K562 (cell line): ENCODE measurements around the gene G6PC1. TPM values are rescaled to one million over a fixed set of nuclear protein-coding genes. Genes with fewer than 3 reads are reported as not detected.
A peak's percentile ranks its signal among the peaks of the same experiment; 100 is the strongest.

Source experiments
- ARID3A ChIP-seq: IDR thresholded peaks from 2 replicates; pipeline ENCODE4 v1.6.1; 2012; ENCODE audit warnings: low read depth, low read length, improper control_type of control experiment, borderline replicate concordance
- BDP1 ChIP-seq: IDR thresholded peaks from 3 replicates; pipeline ENCODE4 v1.6.1; 2011; ENCODE audit not compliant: insufficient read length, insufficient read depth
- DACH1 ChIP-seq: fragments of 450-650 bp; IDR thresholded peaks from 2 replicates; pipeline ENCODE4 v1.6.1; 2018; ENCODE audit not compliant: partially characterized antibody
- ETV5 ChIP-seq: sonication (generic); formaldehyde crosslinking; IDR thresholded peaks from 2 replicates; pipeline ENCODE4 v1.4.0; 2020; ENCODE audit warnings: low read depth, mild to moderate bottlenecking, missing genetic modification reagents
- FIP1L1 ChIP-seq: fragments of 200-400 bp; formaldehyde crosslinking; IDR thresholded peaks from 2 replicates; pipeline ENCODE4 v1.6.1; 2018; ENCODE audit warnings: mild to moderate bottlenecking, low read depth, low read length; ENCODE audit not compliant: poor library complexity, severe bottlenecking
- HBP1 ChIP-seq: fragments of 450-650 bp; formaldehyde crosslinking; IDR thresholded peaks from 2 replicates; pipeline ENCODE4 v1.4.0; 2022; ENCODE audit warnings: missing genetic modification characterization
- HMG20A ChIP-seq: fragments of 450-650 bp; formaldehyde crosslinking; conservative IDR thresholded peaks from 2 replicates; pipeline ENCODE4 v1.4.0; 2020; ENCODE audit warnings: mild to moderate bottlenecking, mixed read lengths
- JUNB ChIP-seq: fragments of 450-650 bp; formaldehyde crosslinking; conservative IDR thresholded peaks from 2 replicates; pipeline ENCODE4 v1.4.0; 2020; ENCODE audit warnings: mild to moderate bottlenecking
- KLF16 ChIP-seq: IDR thresholded peaks from 2 replicates; pipeline ENCODE4 v1.6.1; 2016; ENCODE audit warnings: antibody characterized with exemption
- MCM5 ChIP-seq: fragments of 450-650 bp; IDR thresholded peaks from 2 replicates; pipeline ENCODE4 v1.6.1; 2016; ENCODE audit warnings: low read depth
- MNT ChIP-seq, 2 experiments: fragments of 450-650 bp; conservative IDR thresholded peaks; 2 replicates each; pipeline ENCODE4 v1.6.1; 2017; ENCODE audit warnings: mild to moderate bottlenecking in 2 of 2, moderate library complexity in 2 of 2
- NCOA1 ChIP-seq: fragments of 450-650 bp; IDR thresholded peaks from 2 replicates; pipeline ENCODE4 v1.6.1; 2016; ENCODE audit warnings: low read depth
- NELFE ChIP-seq: IDR thresholded peaks from 2 replicates; pipeline ENCODE4 v1.6.1; 2011; ENCODE audit warnings: mild to moderate bottlenecking; ENCODE audit not compliant: insufficient read depth, insufficient read length
- PCBP1 ChIP-seq: fragments of 200-400 bp; formaldehyde crosslinking; IDR thresholded peaks from 2 replicates; pipeline ENCODE4 v1.6.1; 2018; ENCODE audit warnings: mild to moderate bottlenecking, low read depth, low read length; ENCODE audit not compliant: poor library complexity, severe bottlenecking
- ZFP30 ChIP-seq: fragments of 250-450 bp; sonication (Bioruptor Pico); IDR thresholded peaks from 2 replicates; pipeline ENCODE4 v1.8.0; 2022; ENCODE audit warnings: moderate library complexity, mild to moderate bottlenecking, inconsistent platforms, borderline replicate concordance
- ZNF224 ChIP-seq: sonication (generic); formaldehyde crosslinking; IDR thresholded peaks from 2 replicates; pipeline ENCODE4 v1.8.0; 2022; ENCODE audit warnings: mild to moderate bottlenecking, missing genetic modification reagents
- ZSCAN32 ChIP-seq: fragments of 450-650 bp; formaldehyde crosslinking; IDR thresholded peaks from 2 replicates; pipeline ENCODE4 v1.4.0; 2020; ENCODE audit warnings: mild to moderate bottlenecking, moderate library complexity
- polyA plus RNA-seq, 8 experiments: library from polyadenylated mRNA; depleted of rRNA in 4 of 8; stranded (reverse) in 5 of 8; unstranded in 3 of 8; fragments of >200 nt; fragmentation: Nextera tagmentation in 2 of 8; fragmentation: Illumina TruSeq in 1 of 8; extraction: Ambion mirVana in 2 of 8; extraction: Trizol in 1 of 8; gene quantifications; 2 replicates each; pipeline versions ENCODE4 v1.2.1 to v1.2.3, GENCODE V29; 2011 to 2014; ENCODE audit warnings: inconsistent platforms in 1 of 8, missing spikeins in 1 of 8
- total RNA-seq, 7 experiments: library from RNA; depleted of rRNA in 6 of 7; stranded (reverse); fragments of >200 nt in 6 of 7; fragmentation: Illumina TruSeq in 2 of 7; extraction: Trizol in 2 of 7; gene quantifications; 2 replicates each; pipeline versions ENCODE4 v1.2.1 to v1.2.3, GENCODE V29; 2011 to 2021; ENCODE audit warnings: low replicate concordance in 1 of 7
- TF ChIP-seq, protein P1 (sequence below): sonication (generic); formaldehyde crosslinking; IDR thresholded peaks from 2 replicates; pipeline ENCODE4 v1.8.0; 2023; ENCODE audit warnings: missing genetic modification reagents, mild to moderate bottlenecking, borderline replicate concordance

G6PC1 gene
- total and polyA plus RNA-seq, 9 of the 15 experiments (the other 6 are each of a cell fraction or from before 2014, with no cell fraction given), result not detected

GRCh38 chr17:42928714-42929496, 28.3 kb downstream of the G6PC1 start (continued):
- TF ChIP-seq HBP1 (CRISPR knock-in tag) (no peak), ETV5 (CRISPR knock-in tag) (no peak), ZNF224 (CRISPR knock-in tag) (no peak), ZFP30 (CRISPR knock-in tag) (no peak), KLF16 (no peak), MNT (conservative IDR thresholded peaks at IDR 0.05) (peak; percentile 52 to 69; a peak in 3 of 4 replicates), FIP1L1 (no peak), ZSCAN32 (CRISPR knock-in tag) (no peak), HMG20A (CRISPR knock-in tag) (no peak), JUNB (no peak), PCBP1 (no peak), ARID3A (peak; percentile 27; the same call in 1 of the 2 replicates), DACH1 (no peak), MCM5 (no peak), BDP1 (no peak), NCOA1 (no peak), NELFE (no peak)
- TF ChIP-seq, protein P1, sequence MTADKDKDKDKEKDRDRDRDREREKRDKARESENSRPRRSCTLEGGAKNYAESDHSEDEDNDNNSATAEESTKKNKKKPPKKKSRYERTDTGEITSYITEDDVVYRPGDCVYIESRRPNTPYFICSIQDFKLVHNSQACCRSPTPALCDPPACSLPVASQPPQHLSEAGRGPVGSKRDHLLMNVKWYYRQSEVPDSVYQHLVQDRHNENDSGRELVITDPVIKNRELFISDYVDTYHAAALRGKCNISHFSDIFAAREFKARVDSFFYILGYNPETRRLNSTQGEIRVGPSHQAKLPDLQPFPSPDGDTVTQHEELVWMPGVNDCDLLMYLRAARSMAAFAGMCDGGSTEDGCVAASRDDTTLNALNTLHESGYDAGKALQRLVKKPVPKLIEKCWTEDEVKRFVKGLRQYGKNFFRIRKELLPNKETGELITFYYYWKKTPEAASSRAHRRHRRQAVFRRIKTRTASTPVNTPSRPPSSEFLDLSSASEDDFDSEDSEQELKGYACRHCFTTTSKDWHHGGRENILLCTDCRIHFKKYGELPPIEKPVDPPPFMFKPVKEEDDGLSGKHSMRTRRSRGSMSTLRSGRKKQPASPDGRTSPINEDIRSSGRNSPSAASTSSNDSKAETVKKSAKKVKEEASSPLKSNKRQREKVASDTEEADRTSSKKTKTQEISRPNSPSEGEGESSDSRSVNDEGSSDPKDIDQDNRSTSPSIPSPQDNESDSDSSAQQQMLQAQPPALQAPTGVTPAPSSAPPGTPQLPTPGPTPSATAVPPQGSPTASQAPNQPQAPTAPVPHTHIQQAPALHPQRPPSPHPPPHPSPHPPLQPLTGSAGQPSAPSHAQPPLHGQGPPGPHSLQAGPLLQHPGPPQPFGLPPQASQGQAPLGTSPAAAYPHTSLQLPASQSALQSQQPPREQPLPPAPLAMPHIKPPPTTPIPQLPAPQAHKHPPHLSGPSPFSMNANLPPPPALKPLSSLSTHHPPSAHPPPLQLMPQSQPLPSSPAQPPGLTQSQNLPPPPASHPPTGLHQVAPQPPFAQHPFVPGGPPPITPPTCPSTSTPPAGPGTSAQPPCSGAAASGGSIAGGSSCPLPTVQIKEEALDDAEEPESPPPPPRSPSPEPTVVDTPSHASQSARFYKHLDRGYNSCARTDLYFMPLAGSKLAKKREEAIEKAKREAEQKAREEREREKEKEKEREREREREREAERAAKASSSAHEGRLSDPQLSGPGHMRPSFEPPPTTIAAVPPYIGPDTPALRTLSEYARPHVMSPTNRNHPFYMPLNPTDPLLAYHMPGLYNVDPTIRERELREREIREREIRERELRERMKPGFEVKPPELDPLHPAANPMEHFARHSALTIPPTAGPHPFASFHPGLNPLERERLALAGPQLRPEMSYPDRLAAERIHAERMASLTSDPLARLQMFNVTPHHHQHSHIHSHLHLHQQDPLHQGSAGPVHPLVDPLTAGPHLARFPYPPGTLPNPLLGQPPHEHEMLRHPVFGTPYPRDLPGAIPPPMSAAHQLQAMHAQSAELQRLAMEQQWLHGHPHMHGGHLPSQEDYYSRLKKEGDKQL (CRISPR knock-in tag), result no peak
